Measurements from ENCODE around the gene TOR3A. TPM values are rescaled to one million over a fixed set of nuclear protein-coding genes. Genes with fewer than 3 reads are reported as not detected.
A peak's percentile ranks its signal among the peaks of the same experiment; 100 is the strongest.

The TOR3A gene
- total and polyA plus RNA-seq, 7 experiments from 2014 or later = 18.8 to 43.8 (median 22.0) TPM

- H3K9me3 ChIP-seq (ENCODE audit: control insufficient read depth in 2 of 3, low read length in 3 of 3) = no peaks in the 10 kb centered on the region
- Mint-ChIP-seq H3K9me3 (no peaks in the 10 kb centered on the region), H3K27me3 (no peaks in the 10 kb centered on the region), H3K27ac (peak overlapping the region in 1 of 9 donors; percentile 14), H3K4me3 (peak overlapping the region in 1 of 10 donors; percentile 5), H3K36me3 (peaks cover 0 to 28% (median 10%) of the 10 kb centered on the region in 5 donors), H3K4me1 (peaks cover 2 to 21% (median 11%) of the 10 kb centered on the region in 7 donors)
- no peak overlapping the region for H3K4me3 ChIP-seq (ENCODE audit: low read length)
- H3K4me1 ChIP-seq (ENCODE audit: control insufficient read depth in 2 of 2, insufficient read depth in 2 of 2, low read length in 2 of 2) = no peaks in the 10 kb centered on the region
- intact Hi-C loops (cut with micrococcal nuclease) = no loop called here
- POLR2A ChIA-PET = no interaction called here
- CTCF ChIA-PET = no interaction called here
- no peak for ATAC-seq
- H3K27me3 ChIP-seq (ENCODE audit: control insufficient read depth in 2 of 2, insufficient read depth in 2 of 2, low read length in 2 of 2) = no peaks in the 10 kb centered on the region
- DNase-seq = no peak
- no peaks in the 10 kb centered on the region for H3K36me3 ChIP-seq (ENCODE audit: control insufficient read depth in 2 of 3, insufficient read depth in 3 of 3, low read length in 3 of 3)
- no peak overlapping the region for H3K27ac ChIP-seq (ENCODE audit: low read depth, low read length)
Observed at GRCh38 chr1:179047636-179047997, 34.3 kb upstream of the TOR3A start.

- ChIA-PET CTCF (no interaction called here), POLR2A (no interaction called here)
- H3K27me3 ChIP-seq (ENCODE audit: control insufficient read depth in 2 of 2, insufficient read depth in 2 of 2, low read length in 2 of 2) = no peaks in the 10 kb centered on the region
- H3K27me3 Mint-ChIP-seq = no peaks in the 10 kb centered on the region
- no peak for ATAC-seq
- H3K4me1 Mint-ChIP-seq = peaks cover 2 to 19% (median 11%) of the 10 kb centered on the region in 7 donors
- intact Hi-C loops (cut with micrococcal nuclease) = no loop called here
- H3K4me3 ChIP-seq (ENCODE audit: low read length) = no peak overlapping the region
- no peak overlapping the region for H3K27ac ChIP-seq (ENCODE audit: low read depth, low read length)
- H3K9me3 ChIP-seq (ENCODE audit: control insufficient read depth in 2 of 3, low read length in 3 of 3) = no peaks in the 10 kb centered on the region
- peak overlapping the region in 2 of 9 donors; percentile 10 to 53 for H3K27ac Mint-ChIP-seq
- no peak overlapping the region for H3K4me3 Mint-ChIP-seq
- DNase-seq = no peak
- peaks cover 0 to 25% (median 8%) of the 10 kb centered on the region in 5 donors for H3K36me3 Mint-ChIP-seq
- H3K4me1 ChIP-seq (ENCODE audit: control insufficient read depth in 2 of 2, insufficient read depth in 2 of 2, low read length in 2 of 2) = no peaks in the 10 kb centered on the region
- H3K36me3 ChIP-seq (ENCODE audit: control insufficient read depth in 2 of 3, insufficient read depth in 3 of 3, low read length in 3 of 3) = no peaks in the 10 kb centered on the region
- H3K9me3 Mint-ChIP-seq = no peaks in the 10 kb centered on the region
Observed at GRCh38 chr1:179048339-179049124, 33.3 kb upstream of the TOR3A start.

GRCh38 chr1:179052776-179053175, 29.1 kb upstream of the TOR3A start:
- POLR2A ChIA-PET = no interaction called here
- Histone ChIP-seq H3K4me3 (ENCODE audit: low read length) (no peak overlapping the region), H3K36me3 (ENCODE audit: control insufficient read depth in 2 of 3, insufficient read depth in 3 of 3, low read length in 3 of 3) (peaks cover 0 to 17% (median 0%) of the 10 kb centered on the region in 3 experiments), H3K9me3 (ENCODE audit: control insufficient read depth in 2 of 3, low read length in 3 of 3) (no peaks in the 10 kb centered on the region), H3K27me3 (ENCODE audit: control insufficient read depth in 2 of 2, insufficient read depth in 2 of 2, low read length in 2 of 2) (no peaks in the 10 kb centered on the region), H3K27ac (ENCODE audit: low read depth, low read length) (no peak overlapping the region), H3K4me1 (ENCODE audit: control insufficient read depth in 2 of 2, insufficient read depth in 2 of 2, low read length in 2 of 2) (no peaks in the 10 kb centered on the region)
- no peak for DNase-seq
- ATAC-seq = no peak
- Mint-ChIP-seq H3K4me3 (no peak overlapping the region), H3K9me3 (peaks cover 0 to 14% (median 2%) of the 10 kb centered on the region in 11 donors), H3K36me3 (peaks cover 19 to 43% (median 22%) of the 10 kb centered on the region in 5 donors), H3K27me3 (no peaks in the 10 kb centered on the region), H3K27ac (no peak overlapping the region), H3K4me1 (peaks cover 0 to 6% (median under 1%) of the 10 kb centered on the region in 7 donors)
- intact Hi-C loops (cut with micrococcal nuclease) = loop anchor here in 1 of 2 donors (10.0 kb wide), 1 partner anchor 48 kb away; no protein-coding TSS in a partner anchor
- CTCF ChIA-PET = no interaction called here

GRCh38 chr1:179053486-179053885, 28.4 kb upstream of the TOR3A start:
- intact Hi-C loops (cut with micrococcal nuclease) = loop anchor here in 1 of 2 donors (10.0 kb wide), 1 partner anchor 49 kb away; no protein-coding TSS in a partner anchor
- Histone ChIP-seq H3K4me1 (ENCODE audit: control insufficient read depth in 2 of 2, insufficient read depth in 2 of 2, low read length in 2 of 2) (no peaks in the 10 kb centered on the region), H3K36me3 (ENCODE audit: control insufficient read depth in 2 of 3, insufficient read depth in 3 of 3, low read length in 3 of 3) (peaks cover 0 to 17% (median 0%) of the 10 kb centered on the region in 3 experiments), H3K27me3 (ENCODE audit: control insufficient read depth in 2 of 2, insufficient read depth in 2 of 2, low read length in 2 of 2) (no peaks in the 10 kb centered on the region), H3K27ac (ENCODE audit: low read depth, low read length) (no peak overlapping the region), H3K9me3 (ENCODE audit: control insufficient read depth in 2 of 3, low read length in 3 of 3) (no peaks in the 10 kb centered on the region), H3K4me3 (ENCODE audit: low read length) (no peak overlapping the region)
- POLR2A ChIA-PET = no interaction called here
- Mint-ChIP-seq H3K27ac (no peak overlapping the region), H3K36me3 (peaks cover 22 to 47% (median 25%) of the 10 kb centered on the region in 5 donors), H3K4me3 (no peak overlapping the region), H3K4me1 (peaks cover 0 to 6% (median 0%) of the 10 kb centered on the region in 7 donors), H3K9me3 (peaks cover 0 to 14% (median 2%) of the 10 kb centered on the region in 11 donors), H3K27me3 (no peaks in the 10 kb centered on the region)
- ATAC-seq = no peak
- no peak for DNase-seq
- CTCF ChIA-PET = no interaction called here

- Mint-ChIP-seq H3K9me3 (peaks cover 0 to 14% (median 2%) of the 10 kb centered on the region in 11 donors), H3K4me3 (no peak overlapping the region), H3K27me3 (no peaks in the 10 kb centered on the region), H3K36me3 (peaks cover 22 to 42% (median 33%) of the 10 kb centered on the region in 5 donors), H3K4me1 (peaks cover 0 to 6% (median 0%) of the 10 kb centered on the region in 7 donors), H3K27ac (no peak overlapping the region)
- Histone ChIP-seq H3K4me3 (ENCODE audit: low read length) (no peak overlapping the region), H3K36me3 (ENCODE audit: control insufficient read depth in 2 of 3, insufficient read depth in 3 of 3, low read length in 3 of 3) (peaks cover 0 to 17% (median 0%) of the 10 kb centered on the region in 3 experiments), H3K27me3 (ENCODE audit: control insufficient read depth in 2 of 2, insufficient read depth in 2 of 2, low read length in 2 of 2) (no peaks in the 10 kb centered on the region), H3K27ac (ENCODE audit: low read depth, low read length) (no peak overlapping the region), H3K4me1 (ENCODE audit: control insufficient read depth in 2 of 2, insufficient read depth in 2 of 2, low read length in 2 of 2) (no peaks in the 10 kb centered on the region), H3K9me3 (ENCODE audit: control insufficient read depth in 2 of 3, low read length in 3 of 3) (no peaks in the 10 kb centered on the region)
- intact Hi-C loops (cut with micrococcal nuclease) = loop anchor here in 1 of 2 donors (10.0 kb wide), 1 partner anchor 51 kb away; no protein-coding TSS in a partner anchor
- no peak for ATAC-seq
- ChIA-PET CTCF (no interaction called here), POLR2A (no interaction called here)
- DNase-seq = no peak
Observed at GRCh38 chr1:179055937-179056336, 25.9 kb upstream of the TOR3A start.

- Histone ChIP-seq H3K27ac (ENCODE audit: low read depth, low read length) (no peak overlapping the region), H3K4me1 (ENCODE audit: control insufficient read depth in 2 of 2, insufficient read depth in 2 of 2, low read length in 2 of 2) (no peaks in the 10 kb centered on the region), H3K27me3 (ENCODE audit: control insufficient read depth in 2 of 2, insufficient read depth in 2 of 2, low read length in 2 of 2) (no peaks in the 10 kb centered on the region), H3K36me3 (ENCODE audit: control insufficient read depth in 2 of 3, insufficient read depth in 3 of 3, low read length in 3 of 3) (peaks cover 0 to 19% (median 0%) of the 10 kb centered on the region in 3 experiments), H3K4me3 (ENCODE audit: low read length) (no peak overlapping the region), H3K9me3 (ENCODE audit: control insufficient read depth in 2 of 3, low read length in 3 of 3) (no peaks in the 10 kb centered on the region)
- H3K4me1 Mint-ChIP-seq = peaks cover 0 to 6% (median 0%) of the 10 kb centered on the region in 7 donors
- H3K4me3 Mint-ChIP-seq = no peak overlapping the region
- H3K27me3 Mint-ChIP-seq = no peaks in the 10 kb centered on the region
- intact Hi-C loops (cut with micrococcal nuclease) = loop anchor here in 1 of 2 donors (10.0 kb wide), 1 partner anchor 54 kb away; no protein-coding TSS in a partner anchor
- H3K27ac Mint-ChIP-seq = peak overlapping the region in 5 of 9 donors; percentile 1 to 16 (median 7)
- ChIA-PET POLR2A (no interaction called here), CTCF (interaction anchor here (0.6 to 1.0 kb wide), 3 partner anchors 62 to 1350 kb away, joined by 3 to 4 read pairs (median 3); no protein-coding TSS in a partner anchor)
- ATAC-seq (no peak), DNase-seq (no peak)
- peaks cover 22 to 53% (median 37%) of the 10 kb centered on the region in 5 donors for H3K36me3 Mint-ChIP-seq
- peaks cover 0 to 14% (median 2%) of the 10 kb centered on the region in 11 donors for H3K9me3 Mint-ChIP-seq
Observed at GRCh38 chr1:179058487-179059483, 23.1 kb upstream of the TOR3A start.
